NCI-H69 (cell line): Measurements from ENCODE around the gene SELENON.

ENCODE experiments used
- DNase-seq: peaks from one replicate; lab custom pipeline; 2025; lab: John Stamatoyannopoulos, UW

SELENON gene

GRCh38 chr1:25809929-25810328, 9.9 kb downstream of the SELENON start:
- no peak for DNase-seq

- DNase-seq = peak; percentile 58
These were observed 10.6 kb downstream of the SELENON start for GRCh38 chr1:25810341-25811299.

DNA sequence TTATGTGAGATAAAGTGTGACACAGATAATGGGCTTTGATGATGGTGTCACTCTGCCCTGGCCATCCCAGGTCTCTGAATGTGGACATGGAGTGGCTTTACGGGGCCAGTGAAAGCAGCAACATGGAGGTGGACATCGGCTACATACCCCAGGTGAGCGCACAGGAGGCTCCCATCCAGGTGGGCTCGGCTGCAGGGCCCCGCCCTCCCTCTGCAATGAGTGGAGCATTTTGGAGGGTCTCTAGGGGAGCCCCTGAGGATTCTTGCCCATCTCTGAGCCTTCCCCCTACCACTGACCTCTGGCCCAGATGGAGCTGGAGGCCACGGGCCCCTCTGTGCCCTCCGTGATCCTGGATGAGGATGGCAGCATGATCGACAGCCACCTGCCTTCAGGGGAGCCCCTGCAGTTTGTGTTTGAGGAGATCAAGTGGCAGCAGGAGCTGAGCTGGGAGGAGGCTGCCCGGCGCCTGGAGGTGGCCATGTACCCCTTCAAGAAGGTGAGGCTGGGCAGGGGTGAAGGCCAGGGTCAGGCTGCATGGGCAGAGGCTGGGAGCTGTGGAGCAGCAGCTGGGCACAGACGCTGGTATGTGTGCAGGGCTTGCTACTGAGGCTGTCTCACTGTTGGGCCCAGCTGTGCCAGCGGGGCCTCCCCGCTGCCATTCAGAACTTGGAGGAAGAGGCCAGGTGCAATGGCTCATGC, 11.5 kb downstream of the SELENON start:
- DNase-seq = no peak

GRCh38 chr1:25813071-25813733, 13.2 kb downstream of the SELENON start:
- no peak for DNase-seq

GRCh38 chr1:25813734-25814471, 13.9 kb downstream of the SELENON start:
- DNase-seq = no peak

- DNase-seq = no peak
These were observed 14.6 kb downstream of the SELENON start for GRCh38 chr1:25814549-25815087.

DNA sequence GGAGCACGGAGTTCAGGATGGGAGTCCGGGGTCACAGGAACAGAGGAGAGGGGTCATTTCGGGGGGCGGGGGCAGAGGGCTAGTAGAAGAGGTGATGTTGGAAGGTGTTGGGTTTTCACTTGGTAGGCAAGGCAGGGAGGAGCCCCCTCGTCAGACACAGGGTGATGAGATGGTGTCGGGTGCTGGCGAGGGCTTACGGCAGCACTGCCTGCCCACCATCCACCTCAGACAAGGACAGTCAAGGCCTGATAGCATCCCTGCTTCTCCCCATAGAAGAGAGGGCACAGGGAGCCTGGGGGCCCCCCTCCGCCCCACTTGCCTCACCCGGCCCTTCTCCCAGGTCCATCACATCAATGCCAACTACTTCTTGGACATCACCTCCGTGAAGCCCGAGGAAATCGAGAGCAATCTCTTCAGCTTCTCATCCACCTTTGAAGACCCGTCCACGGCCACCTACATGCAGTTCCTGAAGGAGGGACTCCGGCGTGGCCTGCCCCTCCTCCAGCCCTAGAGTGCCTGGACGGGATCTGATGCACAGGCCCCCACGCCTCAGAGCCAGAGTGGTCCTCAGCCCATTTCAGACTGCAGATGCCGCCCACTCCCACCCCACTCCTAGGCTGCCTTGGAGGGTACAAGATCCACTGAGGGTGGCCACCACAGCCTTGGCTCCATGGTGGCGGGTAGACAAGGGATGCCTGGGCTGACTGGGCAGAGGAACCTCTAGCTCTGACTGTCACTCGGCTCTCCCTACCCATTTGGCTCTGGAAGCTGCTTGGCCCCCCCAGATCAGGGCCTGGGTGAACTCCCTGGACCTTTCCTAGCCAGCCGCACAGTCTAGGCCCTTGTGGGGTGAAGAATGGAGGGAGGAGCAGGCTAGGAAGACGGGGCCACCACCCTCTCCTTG, 15.5 kb downstream of the SELENON start:
- DNase-seq = no peak

- DNase-seq = no peak
These were observed 16.2 kb downstream of the SELENON start for GRCh38 chr1:25816112-25816718.

GRCh38 chr1:25817840-25818501, 18.0 kb downstream of the SELENON start:
- no peak for DNase-seq

DNA sequence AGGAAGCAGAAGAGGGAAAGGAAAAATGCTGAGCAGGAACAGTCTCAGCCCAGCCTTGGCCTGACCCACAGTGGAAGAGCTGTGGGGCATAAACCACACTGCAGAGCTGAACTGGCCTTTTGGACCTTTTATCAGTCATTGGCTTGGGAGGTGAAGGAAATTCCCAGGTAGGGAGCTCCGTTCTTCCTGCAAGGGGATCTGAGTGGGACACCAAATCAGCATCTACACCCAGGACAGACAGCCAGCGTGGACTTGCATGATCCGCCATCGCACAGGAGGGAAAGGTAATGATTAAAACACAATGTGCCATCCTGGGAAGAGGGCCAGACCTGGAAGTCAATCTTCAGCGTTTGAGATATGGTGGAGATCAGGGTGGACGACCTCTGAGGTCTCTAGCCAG, 18.6 kb downstream of the SELENON start:
- DNase-seq = no peak

GRCh38 chr1:25819491-25820246, 19.7 kb downstream of the SELENON start, which contains the start of gene MTFR1L:
TSS of gene MTFR1L (plus strand) at chr1:25819954. CDS start at chr1:25823105, 3,151 bp downstream.
- DNase-seq = peak; percentile 87

- DNase-seq = peak; percentile 64
These were observed 20.5 kb downstream of the SELENON start for GRCh38 chr1:25820247-25821111.

- DNase-seq = no peak
These were observed 21.1 kb downstream of the SELENON start for GRCh38 chr1:25821112-25821476.

DNA sequence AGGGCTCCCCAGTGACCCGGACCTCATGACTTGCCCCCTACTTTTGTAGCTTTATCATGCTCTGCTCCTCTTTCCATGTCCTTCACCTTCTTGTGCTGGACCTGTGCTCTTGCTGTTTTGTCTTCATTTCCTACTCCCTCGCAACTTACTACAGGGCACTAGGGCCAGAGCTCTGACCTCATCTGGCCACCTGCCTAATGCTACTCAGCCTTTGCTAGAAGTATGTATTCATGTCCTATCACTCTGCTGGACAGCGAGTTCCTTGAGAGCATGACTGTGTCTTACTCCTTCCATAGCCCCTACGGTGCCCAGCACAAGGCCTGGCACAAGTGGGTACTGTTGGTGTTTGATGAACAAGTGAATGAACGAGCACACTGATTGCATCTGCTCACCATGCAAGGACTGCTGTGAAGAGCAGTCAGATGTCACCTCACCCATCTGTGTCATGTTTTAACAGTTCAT, 21.7 kb downstream of the SELENON start:
- DNase-seq = no peak

DNA sequence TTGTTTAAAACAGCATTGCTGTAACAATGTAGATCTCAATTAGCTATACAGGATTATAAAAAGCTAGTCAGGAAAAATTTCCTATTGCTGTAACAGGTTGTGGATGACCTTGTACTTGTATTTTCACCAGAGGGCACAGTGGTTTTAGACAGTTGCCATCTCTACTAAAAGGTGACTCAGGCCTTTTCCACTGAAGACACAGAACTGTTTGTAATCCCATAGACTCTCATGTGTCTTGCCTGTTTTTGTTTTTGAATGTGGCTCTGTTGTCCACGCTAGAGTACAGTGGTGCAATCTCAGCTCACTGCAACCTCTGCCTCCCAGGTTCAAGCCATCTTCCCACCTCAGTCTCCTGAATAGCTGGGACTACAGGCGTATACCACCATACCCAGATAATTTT, 25.6 kb downstream of the SELENON start:
- DNase-seq = no peak

DNA sequence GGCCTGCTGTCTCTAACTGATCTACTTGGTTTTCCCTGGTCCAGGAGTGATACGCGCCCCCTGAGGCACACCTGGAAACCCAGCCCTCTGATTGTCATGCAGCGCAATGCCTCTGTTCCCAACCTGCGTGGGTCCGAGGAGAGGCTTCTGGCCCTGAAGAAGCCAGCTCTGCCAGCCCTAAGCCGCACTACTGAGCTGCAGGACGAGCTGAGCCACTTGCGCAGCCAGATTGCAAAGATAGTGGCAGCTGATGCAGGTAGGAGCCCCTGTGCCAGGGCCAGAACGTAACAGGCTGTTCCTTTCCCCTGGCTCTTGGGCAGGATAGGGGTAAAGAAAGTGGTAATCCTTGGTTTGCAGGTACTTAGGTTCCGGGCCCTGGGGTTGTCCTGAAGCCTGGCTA, 26.6 kb downstream of the SELENON start:
- no peak for DNase-seq

GRCh38 chr1:25828491-25828890, 28.5 kb downstream of the SELENON start:
- no peak for DNase-seq

DNA sequence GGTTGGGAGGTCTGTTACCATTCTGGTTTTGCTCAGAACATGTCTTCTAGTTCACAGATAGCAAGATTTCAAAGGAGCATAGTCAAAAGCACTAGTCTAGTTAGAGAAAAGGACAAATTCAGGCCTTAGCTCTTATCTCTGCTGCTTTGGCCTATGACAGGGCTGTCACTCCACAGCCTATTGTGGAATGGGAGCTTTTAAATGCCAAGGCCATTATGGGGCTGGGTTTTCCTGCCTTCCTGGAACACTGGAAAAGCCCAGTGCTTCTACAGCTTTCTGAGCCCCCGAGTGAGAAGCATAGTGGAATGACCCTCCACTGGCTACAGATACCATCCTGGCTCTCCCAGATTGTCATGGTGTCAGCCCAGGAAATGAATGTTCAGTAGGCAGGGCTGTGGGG, 29.1 kb downstream of the SELENON start:
- no peak for DNase-seq
